SK-N-SH treated with all-trans-retinoic acid at 6 μM for 48 hours (cell line): ENCODE results near the gene EAF1.
"Not testable (repeated sequence)": the region's sequence is repeated elsewhere in the genome, so short reads cannot be mapped to it uniquely, and the experiment has no call there.

Source experiments
- ATAC-seq: fragments of 200-7000 bp; cut with Tn5 transposase; 3 replicates; pipeline ENCODE4 v1.9.1; 2020; ENCODE audit warnings: mild to moderate bottlenecking, moderate library complexity
- ARNTL ChIP-seq: fragments of 450-650 bp; formaldehyde crosslinking; IDR thresholded peaks from 2 replicates; pipeline ENCODE4 v1.5.0; 2020; ENCODE audit warnings: low read depth, mild to moderate bottlenecking, moderate library complexity, borderline replicate concordance
- BACH2 ChIP-seq: fragments of 250-450 bp; sonication (Bioruptor Pico); IDR thresholded peaks from 2 replicates; pipeline ENCODE4 v1.9.0; 2021; ENCODE audit warnings: mild to moderate bottlenecking, borderline replicate concordance
- CREB5 ChIP-seq: fragments of 250-450 bp; sonication (Bioruptor Pico); IDR thresholded peaks from 2 replicates; pipeline ENCODE4 v1.5.1; 2020; ENCODE audit warnings: low read depth, mild to moderate bottlenecking, moderate library complexity
- CSDC2 ChIP-seq: fragments of 250-450 bp; sonication (Bioruptor Pico); IDR thresholded peaks from 2 replicates; pipeline ENCODE4 v1.5.0; 2020; ENCODE audit warnings: mild to moderate bottlenecking, moderate library complexity
- CSRNP3 ChIP-seq: fragments of 250-450 bp; sonication (Bioruptor Pico); IDR thresholded peaks from 2 replicates; pipeline ENCODE4 v1.5.1; 2021; ENCODE audit warnings: mild to moderate bottlenecking, moderate library complexity
- ESRRG ChIP-seq: fragments of 250-450 bp; sonication (Bioruptor Pico); IDR thresholded peaks from 2 replicates; pipeline ENCODE4 v1.6.1; 2021; ENCODE audit warnings: mild to moderate bottlenecking
- GLIS3 ChIP-seq: fragments of 250-450 bp; sonication (Bioruptor Pico); IDR thresholded peaks from 2 replicates; pipeline ENCODE4 v1.5.0; 2020; ENCODE audit warnings: mild to moderate bottlenecking, moderate library complexity
- ISL1 ChIP-seq: fragments of 250-450 bp; sonication (Bioruptor Pico); IDR thresholded peaks from 2 replicates; pipeline ENCODE4 v2.1.2; 2022; ENCODE audit warnings: mild to moderate bottlenecking, moderate library complexity
- OSR1 ChIP-seq: fragments of 250-450 bp; sonication (Bioruptor Pico); IDR thresholded peaks from 2 replicates; pipeline ENCODE4 v1.8.0; 2022; ENCODE audit warnings: moderate library complexity, mild to moderate bottlenecking, inconsistent platforms
- PATZ1 ChIP-seq: fragments of 250-450 bp; sonication (Bioruptor Pico); IDR thresholded peaks from 2 replicates; pipeline ENCODE4 v1.8.0; 2020; ENCODE audit warnings: mild to moderate bottlenecking, moderate library complexity, borderline replicate concordance
- POU6F1 ChIP-seq: fragments of 250-450 bp; sonication (Bioruptor Pico); IDR thresholded peaks from 2 replicates; pipeline ENCODE4 v1.8.0; 2021; ENCODE audit warnings: low read depth, mild to moderate bottlenecking, moderate library complexity, borderline replicate concordance
- PPARA ChIP-seq: fragments of 250-450 bp; sonication (Bioruptor Pico); IDR thresholded peaks from 2 replicates; pipeline ENCODE4 v1.5.0; 2020; ENCODE audit warnings: mild to moderate bottlenecking, borderline replicate concordance
- RARB ChIP-seq: fragments of 250-450 bp; sonication (Bioruptor Pico); IDR thresholded peaks from 2 replicates; pipeline ENCODE4 v1.8.0; 2021; ENCODE audit warnings: mild to moderate bottlenecking, moderate library complexity
- SNAI2 ChIP-seq: fragments of 250-450 bp; sonication (Bioruptor Pico); IDR thresholded peaks from 2 replicates; pipeline ENCODE4 v1.5.0; 2020; ENCODE audit warnings: mild to moderate bottlenecking, moderate library complexity
- TOX ChIP-seq: fragments of 250-450 bp; sonication (Bioruptor Pico); IDR thresholded peaks from 2 replicates; pipeline ENCODE4 v1.8.0; 2021; ENCODE audit warnings: mild to moderate bottlenecking, moderate library complexity, borderline replicate concordance
- ZC3H10 ChIP-seq: fragments of 250-450 bp; sonication (Bioruptor Pico); IDR thresholded peaks from 2 replicates; pipeline ENCODE4 v1.5.1; 2021; ENCODE audit warnings: mild to moderate bottlenecking, moderate library complexity
- ZFP3 ChIP-seq: fragments of 250-450 bp; sonication (Bioruptor Pico); IDR thresholded peaks from 2 replicates; pipeline ENCODE4 v1.5.0; 2020; ENCODE audit warnings: mild to moderate bottlenecking, moderate library complexity
- ZFP30 ChIP-seq: fragments of 450-650 bp; formaldehyde crosslinking; IDR thresholded peaks from 2 replicates; pipeline ENCODE4 v1.5.0; 2022; ENCODE audit warnings: mild to moderate bottlenecking, moderate library complexity
- ZNF70 ChIP-seq: fragments of 450-650 bp; formaldehyde crosslinking; IDR thresholded peaks from 2 replicates; pipeline ENCODE4 v1.5.0; 2020; ENCODE audit warnings: mild to moderate bottlenecking, moderate library complexity
- ZNF8 ChIP-seq: fragments of 450-650 bp; formaldehyde crosslinking; IDR thresholded peaks from 2 replicates; pipeline ENCODE4 v1.5.0; 2020; ENCODE audit warnings: mild to moderate bottlenecking, moderate library complexity
- TF ChIP-seq, protein P1 (sequence below): fragments of 250-450 bp; sonication (Bioruptor Pico); IDR thresholded peaks from 2 replicates; pipeline ENCODE4 v1.5.0; 2020; ENCODE audit warnings: mild to moderate bottlenecking, moderate library complexity

The EAF1 gene

DNA sequence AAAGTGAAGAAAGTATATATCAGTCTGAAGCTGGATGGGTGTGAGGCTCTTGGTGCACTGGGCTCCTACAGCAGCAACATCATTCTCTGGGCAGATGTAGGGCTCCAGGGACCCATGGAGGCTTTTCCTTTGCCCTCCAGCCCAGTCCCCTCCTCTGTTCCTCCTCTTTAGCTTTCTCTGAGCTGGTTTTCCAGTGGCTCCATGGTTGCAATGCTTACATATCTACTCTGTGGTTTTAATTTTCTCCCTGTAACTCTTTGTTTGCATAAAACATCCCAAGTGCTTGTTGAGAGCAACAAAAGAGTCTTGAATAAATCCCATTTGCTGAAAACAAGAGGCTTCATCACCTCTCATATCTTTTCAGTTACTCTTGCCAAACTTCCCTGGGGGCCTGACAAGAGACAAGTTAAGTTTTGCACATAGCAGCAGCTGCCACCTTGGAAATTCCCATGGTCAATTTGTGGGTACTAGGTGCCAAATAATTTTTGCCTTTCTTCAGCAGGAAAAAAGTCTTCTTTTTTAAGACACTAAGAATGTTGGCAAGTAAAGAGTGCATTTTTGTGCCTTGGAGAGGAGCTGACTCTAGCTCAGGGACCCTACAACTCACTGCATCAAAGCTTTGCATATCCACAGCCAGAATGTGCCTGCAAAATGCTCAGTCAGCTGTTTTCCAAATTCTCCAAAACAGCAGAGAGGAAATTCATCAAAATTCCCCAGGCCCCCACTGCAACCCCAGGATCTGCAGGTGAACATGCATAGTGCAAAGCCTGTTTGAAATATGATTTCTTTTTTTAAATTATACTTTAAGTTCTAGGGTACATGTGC, 52.2 kb downstream of the EAF1 start:
- TF ChIP-seq CSRNP3 (CRISPR knock-in tag) (no peak), ZFP3 (CRISPR knock-in tag) (no peak), PATZ1 (CRISPR knock-in tag) (no peak), ZFP30 (CRISPR knock-in tag) (no peak), CREB5 (CRISPR knock-in tag) (no peak), ESRRG (CRISPR knock-in tag) (no peak), POU6F1 (CRISPR knock-in tag) (no peak), OSR1 (CRISPR knock-in tag) (no peak), TOX (CRISPR knock-in tag) (no peak), ZC3H10 (CRISPR knock-in tag) (no peak), PPARA (CRISPR knock-in tag) (no peak), ISL1 (CRISPR knock-in tag) (no peak), SNAI2 (CRISPR knock-in tag) (no peak), BACH2 (CRISPR knock-in tag) (no peak), CSDC2 (CRISPR knock-in tag) (no peak), ARNTL (CRISPR knock-in tag) (no peak), RARB (no peak), GLIS3 (CRISPR knock-in tag) (no peak), ZNF8 (no peak)
- no peak for ATAC-seq

DNA sequence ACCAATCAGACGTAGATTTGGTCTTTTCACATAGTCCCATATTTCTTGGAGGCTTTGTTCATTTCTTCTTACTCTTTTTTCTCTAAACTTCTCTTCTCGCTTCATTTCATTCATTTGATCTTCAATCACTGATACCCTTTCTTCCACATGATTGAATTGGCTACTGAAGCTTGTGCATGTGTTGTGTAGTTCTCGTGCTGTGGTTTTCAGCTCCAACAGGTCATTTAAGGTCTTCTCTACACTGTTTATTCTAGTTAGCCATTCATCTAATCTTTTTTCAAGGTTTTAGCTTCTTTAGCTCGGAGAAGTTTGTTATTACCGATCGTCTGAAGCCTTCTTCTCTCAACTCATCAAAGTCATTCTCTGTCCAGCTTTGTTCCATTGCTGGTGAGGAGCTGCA, 57.2 kb downstream of the EAF1 start:
- not testable (repeated sequence) for ATAC-seq

DNA sequence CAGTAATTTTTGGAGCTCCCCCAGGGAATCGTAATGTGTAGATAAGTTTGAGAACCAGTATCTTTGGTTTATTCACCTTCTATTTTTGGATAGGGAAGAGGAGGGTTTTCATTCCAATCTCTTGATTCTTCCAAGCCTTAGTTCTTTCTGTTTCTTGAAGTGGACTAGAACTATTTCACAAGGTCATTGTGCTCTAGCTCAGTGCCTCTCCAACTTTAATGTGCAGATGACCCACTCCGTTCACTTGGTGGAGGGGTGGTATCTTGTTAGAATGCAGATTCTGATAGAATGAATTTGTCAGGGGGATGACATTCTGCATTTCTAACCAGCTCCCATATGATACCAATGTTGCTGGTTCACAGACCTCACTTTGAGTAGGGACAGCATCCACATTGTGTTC, 58.6 kb downstream of the EAF1 start:
- no peak for ATAC-seq
- TF ChIP-seq ZNF8 (no peak), PPARA (CRISPR knock-in tag) (no peak), OSR1 (CRISPR knock-in tag) (no peak), ZC3H10 (CRISPR knock-in tag) (no peak), POU6F1 (CRISPR knock-in tag) (no peak), CSDC2 (CRISPR knock-in tag) (no peak), CREB5 (CRISPR knock-in tag) (no peak), PATZ1 (CRISPR knock-in tag) (no peak), GLIS3 (CRISPR knock-in tag) (no peak), ZNF70 (CRISPR knock-in tag) (no peak)
- TF ChIP-seq, protein P1, sequence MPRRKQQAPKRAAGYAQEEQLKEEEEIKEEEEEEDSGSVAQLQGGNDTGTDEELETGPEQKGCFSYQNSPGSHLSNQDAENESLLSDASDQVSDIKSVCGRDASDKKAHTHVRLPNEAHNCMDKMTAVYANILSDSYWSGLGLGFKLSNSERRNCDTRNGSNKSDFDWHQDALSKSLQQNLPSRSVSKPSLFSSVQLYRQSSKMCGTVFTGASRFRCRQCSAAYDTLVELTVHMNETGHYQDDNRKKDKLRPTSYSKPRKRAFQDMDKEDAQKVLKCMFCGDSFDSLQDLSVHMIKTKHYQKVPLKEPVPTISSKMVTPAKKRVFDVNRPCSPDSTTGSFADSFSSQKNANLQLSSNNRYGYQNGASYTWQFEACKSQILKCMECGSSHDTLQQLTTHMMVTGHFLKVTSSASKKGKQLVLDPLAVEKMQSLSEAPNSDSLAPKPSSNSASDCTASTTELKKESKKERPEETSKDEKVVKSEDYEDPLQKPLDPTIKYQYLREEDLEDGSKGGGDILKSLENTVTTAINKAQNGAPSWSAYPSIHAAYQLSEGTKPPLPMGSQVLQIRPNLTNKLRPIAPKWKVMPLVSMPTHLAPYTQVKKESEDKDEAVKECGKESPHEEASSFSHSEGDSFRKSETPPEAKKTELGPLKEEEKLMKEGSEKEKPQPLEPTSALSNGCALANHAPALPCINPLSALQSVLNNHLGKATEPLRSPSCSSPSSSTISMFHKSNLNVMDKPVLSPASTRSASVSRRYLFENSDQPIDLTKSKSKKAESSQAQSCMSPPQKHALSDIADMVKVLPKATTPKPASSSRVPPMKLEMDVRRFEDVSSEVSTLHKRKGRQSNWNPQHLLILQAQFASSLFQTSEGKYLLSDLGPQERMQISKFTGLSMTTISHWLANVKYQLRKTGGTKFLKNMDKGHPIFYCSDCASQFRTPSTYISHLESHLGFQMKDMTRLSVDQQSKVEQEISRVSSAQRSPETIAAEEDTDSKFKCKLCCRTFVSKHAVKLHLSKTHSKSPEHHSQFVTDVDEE: no peak
